Measurements from ENCODE around the gene TMEM139.
"Not testable (repeated sequence)": the region's sequence is repeated elsewhere in the genome, so short reads cannot be mapped to it uniquely, and the experiment has no call there.

The TMEM139 gene

GRCh38 chr7:143259765-143260164 is 25.0 kb upstream of the TMEM139 start:
- DNase-seq (ENCODE audit: low spot score), result no peak

- DNase-seq (ENCODE audit: low spot score), result no peak
Observed at GRCh38 chr7:143261901-143262300, 22.9 kb upstream of the TMEM139 start.

- peak; percentile 83 for DNase-seq (ENCODE audit: low spot score)
Observed at GRCh38 chr7:143263266-143264195, 21.2 kb upstream of the TMEM139 start, which contains the start of gene GSTK1. TSS of gene GSTK1 (plus strand) at chr7:143263441. CDS start at chr7:143263514, 73 bp downstream.

GRCh38 chr7:143264196-143264568 is 20.6 kb upstream of the TMEM139 start:
- not testable (repeated sequence) for DNase-seq (ENCODE audit: low spot score)

GRCh38 chr7:143265017-143265693 is 19.6 kb upstream of the TMEM139 start:
- no peak for DNase-seq (ENCODE audit: low spot score)

- no peak for DNase-seq (ENCODE audit: low spot score)
Observed at GRCh38 chr7:143269251-143269650, 15.5 kb upstream of the TMEM139 start.

GRCh38 chr7:143271240-143271639 is 13.5 kb upstream of the TMEM139 start:
- DNase-seq (ENCODE audit: low spot score), result no peak

GRCh38 chr7:143272871-143273270 is 11.9 kb upstream of the TMEM139 start:
- DNase-seq (ENCODE audit: low spot score), result no peak

GRCh38 chr7:143279186-143280098 is 5.3 kb upstream of the TMEM139 start:
- no peak for DNase-seq (ENCODE audit: low spot score)

- DNase-seq (ENCODE audit: low spot score), result no peak
Observed at GRCh38 chr7:143280160-143280559, 4.6 kb upstream of the TMEM139 start.

- DNase-seq (ENCODE audit: low spot score), result no peak
Observed at GRCh38 chr7:143280566-143280965, 4.2 kb upstream of the TMEM139 start.

GRCh38 chr7:143281529-143281928 is 3.2 kb upstream of the TMEM139 start:
- no peak for DNase-seq (ENCODE audit: low spot score)

- no peak for DNase-seq (ENCODE audit: low spot score)
Observed at GRCh38 chr7:143282124-143282523, 2.6 kb upstream of the TMEM139 start.

- no peak for DNase-seq (ENCODE audit: low spot score)
Observed at GRCh38 chr7:143283381-143283780, 1.4 kb upstream of the TMEM139 start.

- DNase-seq (ENCODE audit: low spot score), result no peak
Observed at GRCh38 chr7:143285470-143285778, 666 bp downstream of the TMEM139 start.

- DNase-seq (ENCODE audit: low spot score), result no peak
Observed at GRCh38 chr7:143285806-143286521, 1.2 kb downstream of the TMEM139 start.

GRCh38 chr7:143286522-143286890 is 1.7 kb downstream of the TMEM139 start:
- DNase-seq (ENCODE audit: low spot score), result no peak

GRCh38 chr7:143287339-143287934 is 2.7 kb downstream of the TMEM139 start:
- no peak for DNase-seq (ENCODE audit: low spot score)

- peak; percentile 100 for DNase-seq (ENCODE audit: low spot score)
Observed at GRCh38 chr7:143287935-143288826, 3.4 kb downstream of the TMEM139 start, which contains the start of gene CASP2. TSS of gene CASP2 (plus strand) at chr7:143288351. CDS start at chr7:143288456, 105 bp downstream.

GRCh38 chr7:143288836-143289235 is 4.1 kb downstream of the TMEM139 start:
- DNase-seq (ENCODE audit: low spot score), result no peak
